ENCODE measurements around the gene PRM2. TPM values are rescaled to one million over a fixed set of nuclear protein-coding genes. Genes with fewer than 3 reads are reported as not detected.

PRM2 gene, protein sequence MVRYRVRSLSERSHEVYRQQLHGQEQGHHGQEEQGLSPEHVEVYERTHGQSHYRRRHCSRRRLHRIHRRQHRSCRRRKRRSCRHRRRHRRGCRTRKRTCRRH
- not detected in 2 replicates for total RNA-seq

DNA sequence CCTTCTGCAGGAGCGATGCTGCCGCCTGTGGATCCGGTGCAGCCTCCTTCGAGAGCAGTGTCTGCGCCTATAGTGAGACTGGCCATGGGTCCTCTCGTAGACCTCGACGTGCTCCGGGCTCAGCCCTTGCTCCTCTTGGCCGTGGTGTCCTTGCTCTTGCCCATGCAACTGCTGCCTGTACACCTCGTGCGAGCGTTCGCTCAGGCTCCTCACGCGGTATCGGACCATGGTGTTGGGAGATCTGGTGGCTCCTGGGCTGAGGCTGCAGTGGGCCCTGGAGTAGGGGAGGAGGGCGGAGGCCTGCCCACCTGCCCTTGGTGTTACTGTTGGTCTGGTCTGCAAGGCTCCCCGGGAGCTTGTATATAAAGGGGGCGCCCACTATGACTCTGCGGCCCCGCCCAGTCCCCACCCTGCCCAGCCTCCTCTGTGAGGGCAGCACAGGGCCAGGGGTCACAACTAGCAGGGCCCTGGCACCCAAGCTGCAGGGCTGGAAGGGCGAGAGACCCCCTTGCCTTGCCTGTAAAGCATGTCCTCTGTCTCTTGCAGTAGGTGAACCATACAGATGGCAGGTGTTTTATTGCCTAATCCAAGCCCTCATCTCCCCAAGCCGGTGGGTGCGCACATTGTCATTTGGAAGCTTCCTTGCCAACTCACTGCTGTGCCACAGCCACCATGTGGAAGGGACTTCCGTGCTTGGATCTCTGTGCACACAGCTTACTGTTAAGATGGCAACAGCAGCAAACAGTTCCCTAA lies at the start of gene PRM2:
PRM2 (minus strand) TSS at position 338 of the 753 bp plus-strand sequence; CDS start at position 228, 110 bp downstream.
- no peak for DNase-seq (ENCODE audit: low read depth, low spot score)

GRCh38 chr16:11325404-11326083 lies 49.3 kb upstream of the PRM2 start:
- no peak for DNase-seq (ENCODE audit: low read depth, low spot score)

- no peak for DNase-seq (ENCODE audit: low read depth, low spot score)
Observed at GRCh38 chr16:11323551-11324336, 47.5 kb upstream of the PRM2 start.

DNA sequence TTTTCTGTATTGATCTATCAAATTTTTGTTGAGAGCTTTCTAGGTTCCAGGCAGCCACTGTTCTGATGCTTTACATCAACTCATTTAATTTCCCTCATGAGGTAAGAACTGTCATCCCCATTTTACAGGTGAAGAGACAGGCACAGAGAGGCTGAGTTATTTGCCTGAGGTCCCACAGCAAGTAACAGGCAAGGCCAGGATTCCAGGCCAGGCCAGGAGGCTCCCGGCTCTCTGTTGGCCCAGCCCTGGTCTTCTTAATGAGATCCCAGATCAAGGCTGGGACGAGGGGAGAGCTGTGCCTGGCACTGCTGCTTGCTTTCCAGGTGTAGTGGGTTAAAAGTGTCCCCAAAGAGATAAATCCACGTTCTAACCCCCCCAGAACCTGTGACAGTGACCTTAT lies 46.5 kb upstream of the PRM2 start:
- no peak for DNase-seq (ENCODE audit: low read depth, low spot score)

- DNase-seq (ENCODE audit: low read depth, low spot score): no peak
Observed at GRCh38 chr16:11321662-11322061, 45.4 kb upstream of the PRM2 start.

GRCh38 chr16:11320170-11320569 lies 43.9 kb upstream of the PRM2 start:
- DNase-seq (ENCODE audit: low read depth, low spot score): no peak

DNA sequence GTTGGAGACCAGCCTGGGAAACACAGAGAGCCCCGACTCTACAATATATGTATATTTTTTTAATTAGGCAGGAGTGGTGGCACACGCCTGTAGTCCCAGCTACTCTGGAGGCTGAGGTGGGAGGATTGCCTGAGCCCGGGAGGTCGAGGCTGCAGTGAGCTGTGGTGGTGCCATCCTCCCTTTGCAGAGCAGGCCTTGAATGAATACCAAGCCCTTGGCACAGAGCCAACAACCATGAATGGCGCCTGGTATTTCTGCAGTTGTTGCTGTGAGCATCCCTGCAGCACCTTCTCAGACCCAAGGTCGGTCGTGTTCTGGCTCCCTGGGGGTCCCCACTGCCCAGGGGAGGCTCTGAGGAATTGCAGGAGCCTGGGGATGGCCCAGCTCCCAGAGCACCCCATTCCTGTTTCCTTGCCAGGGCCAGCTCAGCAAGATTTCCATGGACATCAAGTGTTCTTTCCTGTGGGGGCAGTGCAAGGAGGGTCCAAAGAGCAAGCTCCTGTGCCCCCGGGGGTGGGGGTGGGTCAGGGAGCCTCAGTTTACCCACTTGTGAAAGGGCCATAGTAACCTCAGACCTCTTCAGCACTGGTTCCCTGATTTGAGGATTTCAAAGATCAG lies 43.4 kb upstream of the PRM2 start:
- no peak for DNase-seq (ENCODE audit: low read depth, low spot score)

DNA sequence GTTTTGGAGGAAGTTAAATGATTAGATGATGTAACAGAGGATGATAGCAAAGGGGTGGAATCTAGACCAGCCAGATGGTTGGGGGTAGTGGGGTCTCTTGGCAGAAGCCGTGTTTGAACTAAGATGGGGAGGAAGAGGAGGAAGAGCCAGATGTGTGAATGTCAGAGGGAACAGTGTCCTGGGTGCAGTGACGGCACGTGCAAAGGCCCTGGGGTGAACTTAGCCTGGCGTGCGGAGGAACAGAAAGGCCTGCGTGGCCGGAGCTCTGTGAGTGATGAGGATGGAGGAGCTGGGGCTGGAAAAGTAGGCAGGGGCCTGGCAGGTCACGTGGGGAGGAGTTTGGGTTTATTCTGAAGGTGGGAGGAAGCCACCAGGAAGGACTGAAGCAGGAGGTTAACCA lies 42.5 kb upstream of the PRM2 start:
- no peak for DNase-seq (ENCODE audit: low read depth, low spot score)

- no peak for DNase-seq (ENCODE audit: low read depth, low spot score)
Observed at GRCh38 chr16:11316331-11317015, 40.2 kb upstream of the PRM2 start.

- no peak for DNase-seq (ENCODE audit: low read depth, low spot score)
Observed at GRCh38 chr16:11315510-11315909, 39.2 kb upstream of the PRM2 start.

GRCh38 chr16:11314309-11314894 lies 38.1 kb upstream of the PRM2 start:
- no peak for DNase-seq (ENCODE audit: low read depth, low spot score)

DNA sequence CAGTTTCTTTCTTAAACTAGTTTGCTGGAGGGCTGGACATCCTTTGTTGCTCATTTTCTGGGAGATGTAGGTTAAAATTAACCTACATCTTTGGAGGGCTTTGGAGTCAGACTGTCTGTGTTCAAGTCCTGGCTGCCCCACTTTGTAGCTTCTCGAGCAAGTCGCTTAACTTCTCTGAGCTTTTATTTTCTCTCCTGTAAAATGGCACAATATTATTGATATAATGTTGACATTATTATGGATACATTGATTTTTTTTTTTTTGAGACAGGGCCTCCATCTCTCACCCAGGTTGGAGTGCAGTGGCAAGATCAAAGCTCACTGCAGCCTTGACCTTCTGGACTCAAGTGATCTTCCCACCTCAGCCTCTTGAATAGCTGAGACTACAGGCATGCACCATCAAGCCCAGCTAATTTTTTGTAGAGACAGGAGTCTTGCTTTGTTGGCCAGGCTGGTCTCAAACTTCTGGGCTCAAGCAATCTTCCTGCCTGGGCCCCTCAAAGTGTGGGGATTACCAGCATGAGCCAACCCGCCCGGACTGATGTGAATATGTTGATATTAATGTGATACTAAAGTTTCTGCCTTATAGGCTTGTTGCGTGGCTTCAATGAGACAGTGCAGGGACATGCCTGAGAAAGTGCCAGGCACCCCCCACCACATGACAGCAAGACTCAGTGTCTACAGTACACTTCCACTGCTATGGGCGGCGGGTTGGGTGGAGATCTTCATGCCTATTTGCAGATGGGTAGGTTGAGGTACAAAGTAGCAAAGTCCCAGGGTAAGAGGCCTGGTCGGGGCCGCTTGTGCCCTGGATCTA lies 37.4 kb upstream of the PRM2 start:
- DNase-seq (ENCODE audit: low read depth, low spot score): no peak

- no peak for DNase-seq (ENCODE audit: low read depth, low spot score)
Observed at GRCh38 chr16:11312718-11313492, 36.6 kb upstream of the PRM2 start.

GRCh38 chr16:11310997-11311561 lies 34.8 kb upstream of the PRM2 start:
- DNase-seq (ENCODE audit: low read depth, low spot score): no peak

DNA sequence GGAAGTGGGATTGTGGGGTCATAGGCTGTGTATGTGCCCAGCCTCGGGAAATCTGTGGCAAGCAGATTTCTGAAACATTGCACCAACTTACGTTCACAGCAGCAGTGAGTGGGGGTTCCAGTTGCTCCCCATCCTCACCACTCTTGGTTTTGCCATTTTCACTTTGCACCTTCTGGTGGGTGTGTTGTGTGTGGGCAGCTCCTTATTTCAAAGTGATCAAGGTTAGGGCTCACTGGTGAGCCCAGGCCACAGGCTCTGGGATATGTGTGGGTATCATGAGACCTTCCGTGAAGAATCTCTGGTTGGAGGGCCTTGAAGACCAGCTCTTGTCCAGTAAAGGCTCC lies 34.3 kb upstream of the PRM2 start:
- no peak for DNase-seq (ENCODE audit: low read depth, low spot score)

DNA sequence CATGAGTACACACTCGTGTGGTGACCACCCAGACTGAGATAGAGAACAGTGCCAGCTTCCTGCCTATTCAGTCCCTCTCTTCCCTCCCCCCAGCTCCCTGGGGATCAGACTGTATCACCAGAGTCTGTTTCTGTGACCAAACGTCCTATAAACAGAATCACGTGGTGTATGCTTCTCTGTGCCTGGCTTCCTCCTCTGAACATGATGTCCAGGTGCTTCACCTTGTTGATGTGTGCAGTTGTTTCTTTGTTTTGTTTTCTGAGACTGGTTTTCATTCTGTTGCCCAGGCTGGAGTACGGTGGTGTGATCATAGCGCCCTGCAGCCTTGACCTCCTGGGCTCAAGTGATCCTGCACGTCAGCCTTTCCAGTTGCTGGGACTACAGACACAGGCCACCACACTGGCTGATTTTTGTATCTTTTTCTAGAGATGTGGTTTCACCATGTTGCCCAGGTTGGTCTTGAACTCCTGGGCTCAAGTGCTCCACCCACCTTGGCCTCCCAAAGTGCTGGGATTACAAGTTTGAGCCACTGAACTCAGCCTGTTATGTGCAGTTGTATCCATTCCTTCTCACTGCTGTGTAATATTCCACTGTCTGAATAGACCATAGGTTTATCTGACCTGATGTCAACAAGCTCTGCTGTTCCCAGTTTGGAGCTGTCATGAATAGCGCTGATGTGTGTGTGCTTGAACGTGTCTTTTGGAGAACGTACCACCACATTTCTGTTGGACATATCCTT lies 33.8 kb upstream of the PRM2 start:
- no peak for DNase-seq (ENCODE audit: low read depth, low spot score)

GRCh38 chr16:11308493-11309283 lies 32.4 kb upstream of the PRM2 start:
- no peak for DNase-seq (ENCODE audit: low read depth, low spot score)

Data from pulmonary artery endothelial cell (primary cell).